B cell (primary cell): ENCODE measurements around the gene FAM81A. TPM values are rescaled to one million over a fixed set of nuclear protein-coding genes. Genes with fewer than 3 reads are reported as not detected.

ENCODE experiments used
- ATAC-seq: fragments of 200-7000 bp; cut with Tn5 transposase; one replicate; pipeline ENCODE4 v1.10.0; 2021; ENCODE audit warnings: low read depth, mild to moderate bottlenecking, moderate number of reproducible peaks, moderate library complexity
- CTCF ChIA-PET: fragments of 350-600 bp; sonication (Branson Sonifier 250); formaldehyde crosslinking; loops from one replicate; lab custom pipeline; 2021; ENCODE audit warnings: antibody characterized with exemption, inconsistent platforms; lab: Charles Lee
- POLR2A ChIA-PET: fragments of 350-600 bp; sonication (Branson Sonifier 250); formaldehyde crosslinking; loops from one replicate; lab custom pipeline; 2021; ENCODE audit warnings: antibody characterized with exemption; lab: Charles Lee
- DNase-seq: peaks from one replicate; pipeline ENCODE4 v3.0.0; 2013
- H2AFZ ChIP-seq: 2 replicates; pipeline ENCODE4 v1.6.1; 2012; ENCODE audit warnings: mild to moderate bottlenecking, low read depth, low read length; ENCODE audit not compliant: insufficient read depth, poor library complexity, severe bottlenecking
- H3K27ac ChIP-seq, 2 donors: 1 replicate in 1 of 2; 2 replicates in 1 of 2; pipeline ENCODE4 v1.5.1; 2012 to 2013; ENCODE audit warnings: low read length in 2 of 2, mild to moderate bottlenecking in 2 of 2, moderate library complexity in 1 of 2
- H3K27me3 ChIP-seq, 4 experiments: fragments of 200-600 bp in 1 of 4; sonication (generic) in 1 of 4; replicated peaks in 1 of 4; 1 replicate in 2 of 4; 2 replicates in 2 of 4; pipeline versions ENCODE4 v1.6.1 to v1.7.0; 2013 to 2016; ENCODE audit warnings: low read length in 3 of 4, mild to moderate bottlenecking in 2 of 4, mixed read lengths in 1 of 4, moderate library complexity in 1 of 4; ENCODE audit not compliant: insufficient read depth in 4 of 4, control insufficient read depth in 3 of 4; ENCODE audit errors: control extremely low read depth in 1 of 4
- H3K36me3 ChIP-seq, 2 experiments: replicated peaks in 1 of 2; 1 replicate in 1 of 2; 2 replicates in 1 of 2; pipeline versions ENCODE4 v1.6.1 to v1.7.1; 2013; ENCODE audit warnings: low read length in 1 of 2; ENCODE audit not compliant: insufficient read depth in 2 of 2, control insufficient read depth in 1 of 2; ENCODE audit errors: control extremely low read depth in 1 of 2, extremely low read depth in 1 of 2
- H3K4me1 ChIP-seq, 2 donors: fragments of 200-600 bp in 1 of 2; sonication (generic) in 1 of 2; 1 replicate in 1 of 2; 2 replicates in 1 of 2; pipeline versions ENCODE4 v1.5.1 to v1.6.1; 2013 to 2017; ENCODE audit warnings: low read length in 2 of 2; ENCODE audit not compliant: control insufficient read depth in 2 of 2, insufficient read depth in 2 of 2
- H3K4me2 ChIP-seq: replicated peaks from 2 replicates; pipeline ENCODE3; 2012; ENCODE audit warnings: mild to moderate bottlenecking, low read depth, low read length; ENCODE audit not compliant: poor library complexity, severe bottlenecking
- H3K4me3 ChIP-seq, 5 experiments: fragments of 200-600 bp in 1 of 5; sonication (generic) in 1 of 5; 1 replicate in 3 of 5; 2 replicates in 2 of 5; pipeline versions ENCODE4 v1.5.1 to v1.7.0; 2011 to 2016; ENCODE audit warnings: low read length in 4 of 5, mild to moderate bottlenecking in 4 of 5, low read depth in 2 of 5, control low read depth in 1 of 5, moderate library complexity in 1 of 5; ENCODE audit not compliant: insufficient read depth in 1 of 5; ENCODE audit errors: control extremely low read depth in 1 of 5, extremely low read depth in 1 of 5
- H3K79me2 ChIP-seq: fragments of 200-600 bp; sonication (generic); one replicate; pipeline ENCODE4 v1.6.0; 2016; ENCODE audit warnings: low read length; ENCODE audit not compliant: control insufficient read depth, insufficient read depth
- H3K9ac ChIP-seq: fragments of 200-600 bp; sonication (generic); 2 replicates; pipeline ENCODE4 v1.6.1; 2017; ENCODE audit warnings: mild to moderate bottlenecking, low read length, moderate library complexity
- H3K9me3 ChIP-seq, 3 donors: one replicate each; pipeline versions ENCODE4 v1.6.1 to v1.7.1; 2013; ENCODE audit warnings: low read length in 2 of 3; ENCODE audit not compliant: control insufficient read depth in 2 of 3, insufficient read depth in 1 of 3; ENCODE audit errors: control extremely low read depth in 1 of 3
- H4K20me1 ChIP-seq: 2 replicates; pipeline ENCODE4 v1.6.0; 2012; ENCODE audit warnings: mild to moderate bottlenecking, low read length; ENCODE audit not compliant: insufficient read depth, control insufficient read depth, poor library complexity, severe bottlenecking
- H3K27ac Mint-ChIP-seq: one replicate; pipeline ENCODE4 v1.8.0; 2021; ENCODE audit warnings: mixed read lengths
- H3K27me3 Mint-ChIP-seq: one replicate; pipeline ENCODE4 v1.8.0; 2021; ENCODE audit warnings: mixed read lengths
- H3K4me1 Mint-ChIP-seq: one replicate; pipeline ENCODE4 v1.8.0; 2021; ENCODE audit warnings: mixed read lengths
- H3K4me3 Mint-ChIP-seq: one replicate; pipeline ENCODE4 v1.8.0; 2021; ENCODE audit warnings: mixed read lengths
- H3K9me3 Mint-ChIP-seq: one replicate; pipeline ENCODE4 v1.8.0; 2022; ENCODE audit warnings: mixed read lengths; ENCODE audit not compliant: insufficient read depth
- EZH2 ChIP-seq: IDR thresholded peaks from 2 replicates; pipeline ENCODE4 v1.6.1; 2012; ENCODE audit warnings: borderline replicate concordance, low read depth, mild to moderate bottlenecking, moderate library complexity, low read length; ENCODE audit not compliant: insufficient read depth, poor library complexity, severe bottlenecking
- WGBS: methylation state at CpG from one replicate; pipeline ENCODE4 v1.1.5; 2013; ENCODE audit warnings: missing lambda C conversion rate; ENCODE audit not compliant: insufficient coverage; 5-methylcytosine and 5-hydroxymethylcytosine counted together
- intact Hi-C: fragments of 100-400 bp; cut with micrococcal nuclease; formaldehyde crosslinking; loops from one replicate; pipeline ENCODE4 v1.10.0; 2022
- polyA plus RNA-seq: library from polyadenylated mRNA; depleted of rRNA; stranded (reverse); fragments of >200 nt; gene quantifications from 2 replicates; pipeline ENCODE4 v1.2.3, GENCODE V29; 2012
- total RNA-seq, 2 donors: library from RNA; stranded (reverse); fragments of 120-200 nt in 1 of 2; gene quantifications; 1 replicate in 1 of 2; 2 replicates in 1 of 2; pipeline versions ENCODE4 v1.2.3 to v1.2.4, GENCODE V29; 2013 to 2022
- TF ChIP-seq, protein P1 (sequence below): fragments of 200-600 bp; IDR thresholded peaks from one replicate; pipeline ENCODE4 v1.8.0; 2022; ENCODE audit warnings: antibody characterized with exemption, mild to moderate bottlenecking

The FAM81A gene
- total and polyA plus RNA-seq, 2 donors (not counting 1 experiment from before 2014, with no cell fraction given) = 2.0 to 3.9 TPM

DNA sequence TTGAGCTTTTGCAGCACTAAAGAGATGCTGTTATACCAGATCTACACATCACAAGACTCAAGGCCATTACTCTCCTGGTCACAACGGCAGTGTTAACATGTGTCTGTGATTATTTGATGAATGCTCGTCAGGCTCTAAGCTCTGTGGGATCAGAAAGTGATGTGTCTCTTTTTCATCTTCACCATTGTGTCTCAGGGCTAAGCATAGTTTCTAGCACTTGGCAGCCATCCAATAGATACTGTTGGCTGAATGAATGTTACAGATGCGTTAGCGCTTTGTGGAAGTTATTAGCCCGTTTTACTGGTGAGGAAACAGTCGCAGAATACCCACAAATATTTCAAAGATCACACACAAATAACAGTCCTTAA, 1.2 kb upstream of the FAM81A start:
- no peaks in the 10 kb centered on the region for H3K36me3 ChIP-seq
- POLR2A ChIA-PET = interaction anchor here (0.9 kb wide), 1 partner anchor 16 kb away, joined by 4 read pairs; no protein-coding TSS in a partner anchor
- H3K27me3 ChIP-seq = peaks cover 0 to 4% (median 0%) of the 10 kb centered on the region in 4 experiments
- Mint-ChIP-seq H3K27ac (no peak overlapping the region), H3K9me3 (no peaks in the 10 kb centered on the region), H3K27me3 (peaks cover 5% of the 10 kb centered on the region), H3K4me3 (peak overlapping the region; percentile 93), H3K4me1 (peaks cover 32% of the 10 kb centered on the region)
- ATAC-seq (no peak), DNase-seq (no peak)
- H3K4me2 ChIP-seq = peak overlapping the region; percentile 97
- TF ChIP-seq EZH2 = no peak
- TF ChIP-seq, protein P1, sequence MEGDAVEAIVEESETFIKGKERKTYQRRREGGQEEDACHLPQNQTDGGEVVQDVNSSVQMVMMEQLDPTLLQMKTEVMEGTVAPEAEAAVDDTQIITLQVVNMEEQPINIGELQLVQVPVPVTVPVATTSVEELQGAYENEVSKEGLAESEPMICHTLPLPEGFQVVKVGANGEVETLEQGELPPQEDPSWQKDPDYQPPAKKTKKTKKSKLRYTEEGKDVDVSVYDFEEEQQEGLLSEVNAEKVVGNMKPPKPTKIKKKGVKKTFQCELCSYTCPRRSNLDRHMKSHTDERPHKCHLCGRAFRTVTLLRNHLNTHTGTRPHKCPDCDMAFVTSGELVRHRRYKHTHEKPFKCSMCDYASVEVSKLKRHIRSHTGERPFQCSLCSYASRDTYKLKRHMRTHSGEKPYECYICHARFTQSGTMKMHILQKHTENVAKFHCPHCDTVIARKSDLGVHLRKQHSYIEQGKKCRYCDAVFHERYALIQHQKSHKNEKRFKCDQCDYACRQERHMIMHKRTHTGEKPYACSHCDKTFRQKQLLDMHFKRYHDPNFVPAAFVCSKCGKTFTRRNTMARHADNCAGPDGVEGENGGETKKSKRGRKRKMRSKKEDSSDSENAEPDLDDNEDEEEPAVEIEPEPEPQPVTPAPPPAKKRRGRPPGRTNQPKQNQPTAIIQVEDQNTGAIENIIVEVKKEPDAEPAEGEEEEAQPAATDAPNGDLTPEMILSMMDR = no peak
- peak overlapping the region; percentile 62 for H2AFZ ChIP-seq
- H3K27ac ChIP-seq = no peak overlapping the region
- no peak overlapping the region for H3K4me3 ChIP-seq
- no peaks in the 10 kb centered on the region for H4K20me1 ChIP-seq
- H3K9ac ChIP-seq = peak overlapping the region; percentile 74
- H3K4me1 ChIP-seq = peaks cover 19 to 25% of the 10 kb centered on the region in 2 donors
- no peaks in the 10 kb centered on the region for H3K79me2 ChIP-seq
- 35% methylated on average over 4 of the region's 6 CpGs for WGBS
- CTCF ChIA-PET = no interaction called here
- H3K9me3 ChIP-seq = no peaks in the 10 kb centered on the region
- intact Hi-C loops = no loop called here

GRCh38 chr15:59437142-59437816, 707 bp upstream of the FAM81A start:
- Histone ChIP-seq H3K4me1 (peaks cover 22 to 30% of the 10 kb centered on the region in 2 donors), H3K79me2 (no peaks in the 10 kb centered on the region), H2AFZ (peak overlapping the region; percentile 62), H3K36me3 (no peaks in the 10 kb centered on the region), H3K9ac (peak overlapping the region; percentile 74), H3K27me3 (peaks cover 0 to 4% (median 0%) of the 10 kb centered on the region in 4 experiments), H3K4me3 (peak overlapping the region; percentile 60 to 87 (median 71)), H3K4me2 (peak overlapping the region; percentile 97), H3K27ac (no peak overlapping the region), H3K9me3 (no peaks in the 10 kb centered on the region), H4K20me1 (no peaks in the 10 kb centered on the region)
- no peaks in the 10 kb centered on the region for H3K9me3 Mint-ChIP-seq
- ChIA-PET CTCF (interaction anchor here (1.7 kb wide), 1 partner anchor 190 kb away, joined by 5 read pairs; no protein-coding TSS in a partner anchor), POLR2A (interaction anchor here (0.9 kb wide), 1 partner anchor 16 kb away, joined by 4 read pairs; no protein-coding TSS in a partner anchor)
- DNase-seq = no peak
- peaks cover 35% of the 10 kb centered on the region for H3K4me1 Mint-ChIP-seq
- peak overlapping the region; percentile 93 for H3K4me3 Mint-ChIP-seq
- H3K27ac Mint-ChIP-seq = peak overlapping the region; percentile 80
- no peak for ATAC-seq
- intact Hi-C loops = no loop called here
- WGBS = 13% methylated on average over 22 of the region's 30 CpGs
- H3K27me3 Mint-ChIP-seq = peaks cover 5% of the 10 kb centered on the region
- no peak for TF ChIP-seq EZH2
- TF ChIP-seq, protein P1 = no peak
